GM12892 (cell line): ENCODE measurements around the gene SEPTIN12.

Experiments used
- POLR2A ChIP-seq: IDR thresholded peaks from 2 replicates; pipeline ENCODE4 v1.6.1; 2011; ENCODE audit warnings: low read depth, low read length, control low read depth
- POLR2AphosphoS5 ChIP-seq: IDR thresholded peaks from 2 replicates; pipeline ENCODE4 v1.6.1; 2011; ENCODE audit warnings: low read depth, low read length, control low read depth
- TAF1 ChIP-seq: IDR thresholded peaks from 2 replicates; pipeline ENCODE4 v1.6.1; 2011; ENCODE audit warnings: low read depth, mild to moderate bottlenecking, control low read depth, low read length, borderline replicate concordance

DNA sequence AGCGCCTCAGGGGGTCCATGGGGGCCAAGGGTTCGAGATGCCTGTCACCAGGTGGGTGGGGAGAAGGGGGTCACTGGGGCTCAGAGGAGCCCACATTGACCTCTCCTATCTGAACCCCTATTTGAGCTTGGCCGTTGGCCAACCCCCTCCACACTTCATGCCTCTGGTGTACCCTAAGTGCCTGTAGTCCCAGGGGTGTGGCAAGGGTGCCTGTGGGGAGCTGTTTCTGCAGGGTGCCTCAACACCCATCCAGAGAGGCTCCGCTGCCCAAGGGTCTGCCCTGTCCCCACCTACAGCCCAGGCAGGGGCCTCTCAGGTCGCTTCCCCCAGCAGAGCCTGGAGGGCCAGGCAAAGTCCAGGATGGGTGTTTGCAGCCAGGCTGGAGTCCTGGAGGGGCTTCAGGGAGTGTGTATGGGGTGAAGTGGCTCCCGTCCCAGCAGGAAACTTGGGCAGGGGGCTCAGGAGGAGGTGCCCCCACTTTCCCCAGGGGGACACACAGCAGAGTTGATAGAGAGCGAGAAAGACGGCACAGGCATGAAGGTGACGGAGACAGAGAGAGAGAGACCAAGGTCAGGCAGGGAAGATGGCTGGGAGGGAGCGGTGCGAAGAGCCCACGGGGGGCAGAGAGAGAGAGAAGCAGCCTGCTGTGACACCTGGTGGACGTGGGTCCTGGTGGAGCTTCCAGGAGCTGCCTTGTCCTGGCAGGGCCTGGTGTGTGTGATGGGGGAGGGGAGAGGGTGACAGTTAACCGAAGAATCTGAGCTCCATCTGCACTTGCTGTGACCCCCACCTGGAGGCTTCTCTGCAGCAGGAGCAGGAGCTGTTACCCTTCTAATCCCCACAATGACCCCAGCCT, at the start of gene SEPTIN12:
- TF ChIP-seq POLR2A (no peak), TAF1 (no peak), POLR2AphosphoS5 (no peak)
